ENCODE measurements around the gene CCDC40. TPM values are rescaled to one million over a fixed set of nuclear protein-coding genes. Genes with fewer than 3 reads are reported as not detected.

CCDC40 gene
- total RNA-seq, 4 donors from 2014 or later, result 3.5 to 8.8 (median 5.3) TPM

DNA sequence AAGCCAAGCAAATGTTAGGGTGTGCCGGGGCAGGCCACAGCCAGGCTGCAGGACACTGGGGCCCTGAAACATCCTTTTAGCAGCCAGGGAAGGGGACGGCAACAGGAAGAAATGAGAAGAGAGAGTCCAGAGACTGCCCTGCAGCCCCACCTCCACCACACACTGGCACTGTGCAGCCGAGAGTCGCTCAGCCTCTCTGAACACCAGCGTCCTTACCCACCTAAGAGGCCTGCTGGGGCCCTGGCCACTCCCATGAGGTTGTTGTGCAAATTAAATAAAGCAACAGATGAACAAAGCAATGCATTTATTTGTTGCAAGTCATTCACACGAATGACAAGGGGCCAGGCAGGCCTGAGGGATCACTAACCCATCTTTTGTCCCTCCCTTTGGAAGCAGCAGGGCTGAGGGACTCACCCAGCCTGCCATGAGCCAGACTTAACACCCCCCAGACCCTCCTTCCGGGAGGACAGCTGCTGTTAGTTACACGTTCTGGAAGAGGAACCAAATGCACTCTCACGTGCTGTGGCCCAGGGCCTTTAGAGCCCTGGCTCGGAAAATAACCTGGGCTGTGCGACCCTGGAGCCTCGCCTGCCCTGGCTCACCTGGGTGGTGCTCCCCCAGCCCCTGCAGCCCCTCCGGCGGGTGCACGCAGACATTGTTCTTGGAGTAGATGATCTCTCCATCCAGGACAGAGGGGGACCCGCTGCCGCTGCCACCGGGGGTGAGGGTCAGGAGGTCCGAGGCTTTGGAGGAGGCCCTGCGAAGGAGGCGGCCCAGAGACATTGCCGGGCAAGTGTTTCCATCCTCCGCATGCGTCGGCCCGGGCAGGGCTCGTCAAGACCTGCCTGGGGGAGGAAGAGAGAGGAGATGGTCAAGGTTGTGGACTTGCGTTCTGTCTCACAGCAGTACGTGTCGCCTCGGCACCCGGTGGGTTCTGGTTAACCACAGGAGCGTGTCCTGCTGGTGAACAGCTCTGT is 23.4 kb upstream of the CCDC40 start:
- no peak for ATAC-seq (ENCODE audit: low FRiP score)
- no peak for DNase-seq (ENCODE audit: low spot score)
- TF ChIP-seq, protein P1, sequence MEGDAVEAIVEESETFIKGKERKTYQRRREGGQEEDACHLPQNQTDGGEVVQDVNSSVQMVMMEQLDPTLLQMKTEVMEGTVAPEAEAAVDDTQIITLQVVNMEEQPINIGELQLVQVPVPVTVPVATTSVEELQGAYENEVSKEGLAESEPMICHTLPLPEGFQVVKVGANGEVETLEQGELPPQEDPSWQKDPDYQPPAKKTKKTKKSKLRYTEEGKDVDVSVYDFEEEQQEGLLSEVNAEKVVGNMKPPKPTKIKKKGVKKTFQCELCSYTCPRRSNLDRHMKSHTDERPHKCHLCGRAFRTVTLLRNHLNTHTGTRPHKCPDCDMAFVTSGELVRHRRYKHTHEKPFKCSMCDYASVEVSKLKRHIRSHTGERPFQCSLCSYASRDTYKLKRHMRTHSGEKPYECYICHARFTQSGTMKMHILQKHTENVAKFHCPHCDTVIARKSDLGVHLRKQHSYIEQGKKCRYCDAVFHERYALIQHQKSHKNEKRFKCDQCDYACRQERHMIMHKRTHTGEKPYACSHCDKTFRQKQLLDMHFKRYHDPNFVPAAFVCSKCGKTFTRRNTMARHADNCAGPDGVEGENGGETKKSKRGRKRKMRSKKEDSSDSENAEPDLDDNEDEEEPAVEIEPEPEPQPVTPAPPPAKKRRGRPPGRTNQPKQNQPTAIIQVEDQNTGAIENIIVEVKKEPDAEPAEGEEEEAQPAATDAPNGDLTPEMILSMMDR (IDR thresholded peaks at IDR 0.05), result no peak

DNA sequence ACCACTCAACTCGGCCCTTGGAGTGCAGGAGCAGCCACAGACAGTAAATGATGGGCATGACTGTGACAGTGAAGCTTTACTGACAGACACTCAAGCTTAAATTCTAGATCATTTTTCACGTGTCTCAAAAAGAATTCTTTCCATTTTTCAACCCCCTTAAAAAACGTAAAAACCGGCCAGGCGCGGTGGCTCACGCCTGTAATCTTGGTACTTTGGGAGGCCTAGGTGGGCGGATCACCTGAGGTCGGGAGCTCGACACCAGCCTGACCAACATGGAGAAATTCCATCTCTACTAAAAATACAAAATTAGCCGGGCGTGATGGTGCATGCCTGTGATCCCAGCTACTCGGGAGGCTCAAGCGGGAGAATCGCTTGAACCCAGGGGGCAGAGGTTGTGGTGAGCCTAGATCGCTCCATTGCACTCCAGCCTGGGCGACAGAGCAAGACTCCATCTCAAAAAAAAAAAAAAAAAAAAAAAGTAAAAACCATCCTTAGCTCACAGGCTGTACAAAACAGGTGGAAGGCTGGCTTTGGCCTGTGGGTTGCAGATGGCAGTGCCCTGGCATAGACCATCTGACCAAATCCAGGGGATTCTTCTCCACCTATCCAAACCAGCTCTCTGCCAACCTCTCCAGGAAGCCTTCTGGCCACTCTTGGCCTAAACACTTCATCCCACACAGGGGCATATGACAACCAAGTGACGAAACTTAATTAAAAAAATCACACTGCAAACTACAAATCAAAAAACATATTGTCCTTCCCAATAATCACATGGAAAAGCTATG is 19.0 kb upstream of the CCDC40 start:
- TF ChIP-seq, protein P1 (IDR thresholded peaks at IDR 0.05), result no peak
- ATAC-seq (ENCODE audit: low FRiP score) (no peak), DNase-seq (ENCODE audit: low spot score) (no peak)

DNA sequence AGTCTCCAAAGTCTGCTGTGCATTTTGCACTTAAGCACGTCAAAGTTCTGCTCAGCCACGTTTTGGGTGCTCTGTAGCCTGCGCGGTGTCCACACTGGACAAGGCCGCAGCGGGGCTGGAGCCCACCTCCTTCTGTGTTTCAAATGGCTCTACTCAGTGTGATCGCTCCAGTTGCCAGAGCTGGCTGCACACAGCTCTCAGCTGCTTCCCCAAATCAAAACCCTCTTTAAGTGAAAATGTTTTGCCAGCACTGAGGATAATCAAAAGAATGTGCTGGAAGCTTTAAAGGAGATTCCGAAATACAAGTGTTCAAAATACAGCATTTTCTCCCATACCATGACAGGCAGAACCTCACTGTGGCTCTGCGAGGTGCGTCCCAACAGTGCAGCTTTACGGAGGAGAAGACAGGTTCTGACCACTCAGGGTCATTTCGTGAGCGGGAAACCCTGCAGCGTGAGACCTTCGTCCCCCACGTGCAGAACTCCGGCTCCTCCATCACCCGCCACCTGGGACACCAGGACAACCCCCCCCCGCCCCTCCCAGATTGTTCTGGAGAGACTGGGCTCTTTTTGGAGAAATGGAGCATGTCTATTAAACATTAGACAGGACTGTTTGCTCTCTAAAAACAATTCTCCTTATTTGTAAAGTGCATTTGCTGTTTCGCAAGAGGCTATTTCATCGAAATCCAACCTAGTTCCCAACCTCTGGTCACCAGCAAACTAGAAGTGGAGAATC is 17.4 kb upstream of the CCDC40 start:
- TF ChIP-seq, protein P1 (IDR thresholded peaks at IDR 0.05), result no peak
- ATAC-seq (ENCODE audit: low FRiP score) (no peak), DNase-seq (ENCODE audit: low spot score) (no peak)

DNA sequence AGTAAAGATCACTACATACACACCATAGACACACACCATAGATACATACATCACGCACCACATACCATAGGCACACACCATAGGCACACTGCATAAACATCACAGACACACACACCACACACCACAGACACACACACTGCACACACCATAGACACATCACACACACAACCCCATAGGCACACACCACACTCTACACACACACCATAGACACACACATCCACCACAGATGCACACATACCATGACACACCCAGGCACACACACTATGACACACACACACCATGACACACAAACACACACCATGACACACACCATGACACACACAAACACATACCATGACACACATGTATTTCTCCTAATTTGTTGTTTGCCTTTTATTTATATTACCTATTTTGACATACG is 14.8 kb upstream of the CCDC40 start:
- DNase-seq (ENCODE audit: low spot score), result no peak
- ATAC-seq (ENCODE audit: low FRiP score), result no peak
- TF ChIP-seq, protein P1 (IDR thresholded peaks at IDR 0.05), result no peak

DNA sequence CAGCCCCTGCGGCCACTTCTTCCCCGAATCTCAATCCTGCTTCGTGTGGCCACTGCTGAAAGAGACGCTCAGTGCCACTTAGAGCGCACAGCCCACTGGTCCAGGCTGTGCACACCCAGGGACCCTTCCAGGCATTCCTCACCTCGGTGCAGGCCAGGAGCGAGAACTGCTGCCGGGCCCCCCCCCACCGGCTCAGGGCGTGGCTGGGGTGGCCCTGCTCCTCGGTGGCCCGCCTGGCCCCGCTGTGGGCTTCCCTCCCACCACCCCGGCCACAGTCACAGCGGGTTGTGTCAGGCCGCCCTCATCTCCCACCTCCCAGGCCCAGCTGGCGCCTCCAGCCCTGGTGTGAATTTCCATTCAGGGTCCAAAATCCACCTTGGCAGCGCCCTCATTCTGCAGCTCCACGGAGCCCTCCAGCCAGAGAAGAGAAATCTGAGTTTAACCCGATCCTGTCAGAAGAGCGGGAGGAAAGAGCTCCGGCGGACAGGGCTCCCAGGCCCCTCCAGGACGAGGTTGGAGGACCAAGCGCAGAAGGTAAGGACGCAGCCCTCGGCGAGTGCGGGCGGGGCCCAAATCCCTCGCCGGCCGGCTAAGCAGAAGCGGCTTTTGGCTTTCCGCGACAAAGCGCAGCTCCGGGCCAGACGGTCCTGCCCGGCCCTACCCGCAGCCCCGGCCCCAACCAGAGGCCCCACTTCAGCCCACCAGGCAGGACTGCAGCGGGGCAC is 12.8 kb upstream of the CCDC40 start:
- no peak for DNase-seq (ENCODE audit: low spot score)
- TF ChIP-seq, protein P1 (IDR thresholded peaks at IDR 0.05), result no peak
- ATAC-seq (ENCODE audit: low FRiP score), result no peak
